ENCODE data around the gene NCOA3.
A peak's percentile ranks its signal among the peaks of the same experiment; 100 is the strongest.
"Not testable (repeated sequence)": the region's sequence is repeated elsewhere in the genome, so short reads cannot be mapped to it uniquely, and the experiment has no call there.

Gene NCOA3

GRCh38 chr20:47501482-47502270, at the start of gene NCOA3:
NCOA3 (plus strand) TSS chr20:47501887; CDS start chr20:47622248, 120,361 bp downstream.
- peak; percentile 75 for DNase-seq

- no peak for DNase-seq
Measured at GRCh38 chr20:47452736-47453161, 48.9 kb upstream of the NCOA3 start.

GRCh38 chr20:47453167-47453782, 48.4 kb upstream of the NCOA3 start:
- no peak for DNase-seq

GRCh38 chr20:47454298-47455132, 47.2 kb upstream of the NCOA3 start:
- no peak for DNase-seq

GRCh38 chr20:47455133-47456040, 46.3 kb upstream of the NCOA3 start:
- DNase-seq = no peak

GRCh38 chr20:47456041-47456537, 45.6 kb upstream of the NCOA3 start:
- no peak for DNase-seq

- no peak for DNase-seq
Measured at GRCh38 chr20:47456952-47457724, 44.5 kb upstream of the NCOA3 start.

- not testable (repeated sequence) for DNase-seq
Measured at GRCh38 chr20:47458280-47459050, 43.2 kb upstream of the NCOA3 start.

GRCh38 chr20:47459344-47460073, 42.2 kb upstream of the NCOA3 start:
- no peak for DNase-seq

GRCh38 chr20:47460761-47461112, 41.0 kb upstream of the NCOA3 start:
- not testable (repeated sequence) for DNase-seq

- DNase-seq = no peak
Measured at GRCh38 chr20:47461120-47461685, 40.5 kb upstream of the NCOA3 start.

- not testable (repeated sequence) for DNase-seq
Measured at GRCh38 chr20:47461906-47462305, 39.8 kb upstream of the NCOA3 start.

GRCh38 chr20:47464380-47465101, 37.1 kb upstream of the NCOA3 start:
- DNase-seq = no peak

- no peak for DNase-seq
Measured at GRCh38 chr20:47465335-47466090, 36.2 kb upstream of the NCOA3 start.

GRCh38 chr20:47466213-47466612, 35.5 kb upstream of the NCOA3 start:
- no peak for DNase-seq

- DNase-seq = no peak
Measured at GRCh38 chr20:47466704-47467459, 34.8 kb upstream of the NCOA3 start.

Data from DMS79 (cell line).